ENCODE data around the gene MRGPRD. TPM values are rescaled to one million over a fixed set of nuclear protein-coding genes. Genes with fewer than 3 reads are reported as not detected.

The MRGPRD gene
- total and polyA plus RNA-seq, 2 donors (not counting 1 experiment from before 2014, with no cell fraction given) = not detected

- H3K4me3 ChIP-seq (replicated peaks in 1 of 4; ENCODE audit: control extremely low read depth in 1 of 4, insufficient read depth in 1 of 4, low read depth in 3 of 4, low read length in 4 of 4) = no peak overlapping the region
- H3K36me3 ChIP-seq (ENCODE audit: control insufficient read depth, insufficient read depth, low read length) = peaks cover 20% of the 10 kb centered on the region
- H3K9ac ChIP-seq (ENCODE audit: insufficient read depth, low read length) = no peak overlapping the region
- H2AFZ ChIP-seq (ENCODE audit: low read length) = no peak overlapping the region
- H3K9me3 ChIP-seq (ENCODE audit: control insufficient read depth, insufficient read depth, low read depth, low read length) = no peaks in the 10 kb centered on the region
- no peaks in the 10 kb centered on the region for H3K4me1 ChIP-seq (ENCODE audit: control insufficient read depth, extremely low read depth, insufficient read depth, low read length)
- DNase-seq (ENCODE audit: low read depth in 2 of 2) = no peak
- H3K79me2 ChIP-seq (ENCODE audit: control insufficient read depth, insufficient read depth, low read length) = no peaks in the 10 kb centered on the region
- no peak overlapping the region for H3K27ac ChIP-seq (ENCODE audit: insufficient read depth, low read length)
- TF ChIP-seq EZH2 (IDR thresholded peaks at IDR 0.05; ENCODE audit: low read length, missing control alignments) = no peak
- TF ChIP-seq, protein P1, sequence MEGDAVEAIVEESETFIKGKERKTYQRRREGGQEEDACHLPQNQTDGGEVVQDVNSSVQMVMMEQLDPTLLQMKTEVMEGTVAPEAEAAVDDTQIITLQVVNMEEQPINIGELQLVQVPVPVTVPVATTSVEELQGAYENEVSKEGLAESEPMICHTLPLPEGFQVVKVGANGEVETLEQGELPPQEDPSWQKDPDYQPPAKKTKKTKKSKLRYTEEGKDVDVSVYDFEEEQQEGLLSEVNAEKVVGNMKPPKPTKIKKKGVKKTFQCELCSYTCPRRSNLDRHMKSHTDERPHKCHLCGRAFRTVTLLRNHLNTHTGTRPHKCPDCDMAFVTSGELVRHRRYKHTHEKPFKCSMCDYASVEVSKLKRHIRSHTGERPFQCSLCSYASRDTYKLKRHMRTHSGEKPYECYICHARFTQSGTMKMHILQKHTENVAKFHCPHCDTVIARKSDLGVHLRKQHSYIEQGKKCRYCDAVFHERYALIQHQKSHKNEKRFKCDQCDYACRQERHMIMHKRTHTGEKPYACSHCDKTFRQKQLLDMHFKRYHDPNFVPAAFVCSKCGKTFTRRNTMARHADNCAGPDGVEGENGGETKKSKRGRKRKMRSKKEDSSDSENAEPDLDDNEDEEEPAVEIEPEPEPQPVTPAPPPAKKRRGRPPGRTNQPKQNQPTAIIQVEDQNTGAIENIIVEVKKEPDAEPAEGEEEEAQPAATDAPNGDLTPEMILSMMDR (conservative IDR thresholded peaks at IDR 0.05 in 1 of 2, IDR thresholded peaks at IDR 0.05 in 1 of 2; ENCODE audit: low read depth in 1 of 2, low read length in 2 of 2) = no peak
- H3K27me3 ChIP-seq (ENCODE audit: control insufficient read depth, insufficient read depth, low read length) = no peaks in the 10 kb centered on the region
- H3K4me2 ChIP-seq (ENCODE audit: extremely low read depth, insufficient read depth, low read length) = no peak overlapping the region
- no peaks in the 10 kb centered on the region for H4K20me1 ChIP-seq (ENCODE audit: control insufficient read depth, extremely low read depth, insufficient read depth, low read length)
These were observed 46.5 kb downstream of the MRGPRD start for GRCh38 chr11:68934321-68934645.

DNA sequence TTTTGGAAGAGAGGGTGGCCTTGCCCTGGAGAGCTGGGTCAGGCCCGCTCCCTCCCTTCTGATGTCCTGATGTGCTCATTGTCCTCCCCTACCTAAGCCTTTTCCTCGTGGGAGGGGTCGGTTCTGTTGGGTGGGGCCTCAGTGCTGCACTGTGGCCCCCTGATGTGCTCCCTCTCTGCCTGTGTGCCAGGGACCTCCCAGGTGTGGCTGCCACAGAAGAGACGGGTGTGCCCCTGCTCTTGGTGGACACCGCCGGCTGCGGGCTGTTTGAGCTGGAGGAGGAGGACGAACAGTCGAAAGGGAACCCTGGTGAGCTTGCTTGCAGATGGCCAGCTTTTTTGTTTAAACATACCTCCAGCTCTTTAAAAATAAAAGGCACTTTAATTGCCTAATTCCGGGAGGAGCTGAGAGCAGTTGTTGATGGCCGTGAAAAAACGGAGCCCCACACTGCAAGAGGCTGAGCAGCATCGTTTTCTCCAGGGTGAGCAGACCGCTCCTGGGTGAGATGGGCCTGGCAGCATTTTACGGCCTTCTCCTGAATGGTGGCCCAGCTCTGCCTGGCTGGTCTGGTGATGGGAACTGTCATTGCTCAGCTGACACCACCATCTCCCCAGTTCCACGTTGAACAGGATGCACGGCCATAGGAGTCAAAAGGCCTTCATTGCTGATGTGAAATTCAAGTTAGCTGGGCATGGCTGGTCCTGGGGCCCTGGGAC is 47.0 kb downstream of the MRGPRD start:
- no peak overlapping the region for H3K4me3 ChIP-seq (replicated peaks in 1 of 4; ENCODE audit: control extremely low read depth in 1 of 4, insufficient read depth in 1 of 4, low read depth in 3 of 4, low read length in 4 of 4)
- no peak overlapping the region for H3K27ac ChIP-seq (ENCODE audit: insufficient read depth, low read length)
- H3K36me3 ChIP-seq (ENCODE audit: control insufficient read depth, insufficient read depth, low read length) = peaks cover 21% of the 10 kb centered on the region
- H3K9me3 ChIP-seq (ENCODE audit: control insufficient read depth, insufficient read depth, low read depth, low read length) = no peaks in the 10 kb centered on the region
- no peak overlapping the region for H2AFZ ChIP-seq (ENCODE audit: low read length)
- no peaks in the 10 kb centered on the region for H3K27me3 ChIP-seq (ENCODE audit: control insufficient read depth, insufficient read depth, low read length)
- H3K4me1 ChIP-seq (ENCODE audit: control insufficient read depth, extremely low read depth, insufficient read depth, low read length) = no peaks in the 10 kb centered on the region
- no peak overlapping the region for H3K4me2 ChIP-seq (ENCODE audit: extremely low read depth, insufficient read depth, low read length)
- no peaks in the 10 kb centered on the region for H4K20me1 ChIP-seq (ENCODE audit: control insufficient read depth, extremely low read depth, insufficient read depth, low read length)
- no peak for DNase-seq (ENCODE audit: low read depth in 2 of 2)
- no peaks in the 10 kb centered on the region for H3K79me2 ChIP-seq (ENCODE audit: control insufficient read depth, insufficient read depth, low read length)
- TF ChIP-seq EZH2 (IDR thresholded peaks at IDR 0.05; ENCODE audit: low read length, missing control alignments) = no peak
- TF ChIP-seq, protein P1 (conservative IDR thresholded peaks at IDR 0.05 in 1 of 2, IDR thresholded peaks at IDR 0.05 in 1 of 2; ENCODE audit: low read depth in 1 of 2, low read length in 2 of 2) = no peak
- no peak overlapping the region for H3K9ac ChIP-seq (ENCODE audit: insufficient read depth, low read length)

DNA sequence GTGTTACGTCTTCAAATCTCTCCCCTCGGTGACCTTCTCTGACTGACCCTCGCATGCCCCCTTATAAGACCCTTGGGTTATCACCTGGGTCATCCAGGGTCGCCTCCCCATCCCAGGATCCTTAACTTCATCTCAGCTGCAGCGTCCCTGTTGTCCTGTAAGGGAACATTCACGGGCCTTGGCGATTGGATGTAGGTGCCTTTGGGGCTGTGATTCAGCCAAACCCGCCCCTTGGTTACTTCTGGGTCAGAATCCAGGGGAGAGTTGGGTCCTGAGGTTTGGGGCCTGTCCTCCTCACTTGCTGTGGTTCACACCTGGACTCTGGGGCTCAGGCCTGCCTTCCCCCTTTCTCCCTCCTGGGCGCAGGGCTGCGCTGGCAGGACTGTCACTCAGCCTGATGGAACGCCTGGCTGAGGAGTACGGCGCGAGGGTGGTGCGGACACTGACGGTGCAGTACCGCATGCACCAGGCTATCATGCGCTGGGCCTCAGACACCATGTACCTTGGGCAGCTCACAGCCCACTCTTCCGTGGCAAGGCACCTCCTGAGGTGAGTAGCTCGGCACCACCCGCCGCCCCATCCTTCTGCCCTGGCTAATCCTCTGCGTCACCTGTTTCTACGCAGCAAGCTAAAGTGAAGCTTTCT is 47.7 kb downstream of the MRGPRD start:
- no peak for TF ChIP-seq EZH2 (IDR thresholded peaks at IDR 0.05; ENCODE audit: low read length, missing control alignments)
- Histone ChIP-seq H3K79me2 (ENCODE audit: control insufficient read depth, insufficient read depth, low read length) (no peaks in the 10 kb centered on the region), H3K27me3 (ENCODE audit: control insufficient read depth, insufficient read depth, low read length) (no peaks in the 10 kb centered on the region), H3K4me2 (ENCODE audit: extremely low read depth, insufficient read depth, low read length) (no peak overlapping the region), H3K9ac (ENCODE audit: insufficient read depth, low read length) (no peak overlapping the region), H2AFZ (ENCODE audit: low read length) (no peak overlapping the region), H3K27ac (ENCODE audit: insufficient read depth, low read length) (no peak overlapping the region), H3K4me3 (replicated peaks in 1 of 4; ENCODE audit: control extremely low read depth in 1 of 4, insufficient read depth in 1 of 4, low read depth in 3 of 4, low read length in 4 of 4) (no peak overlapping the region), H4K20me1 (ENCODE audit: control insufficient read depth, extremely low read depth, insufficient read depth, low read length) (no peaks in the 10 kb centered on the region), H3K4me1 (ENCODE audit: control insufficient read depth, extremely low read depth, insufficient read depth, low read length) (no peaks in the 10 kb centered on the region), H3K9me3 (ENCODE audit: control insufficient read depth, insufficient read depth, low read depth, low read length) (no peaks in the 10 kb centered on the region), H3K36me3 (ENCODE audit: control insufficient read depth, insufficient read depth, low read length) (peaks cover 21% of the 10 kb centered on the region)
- DNase-seq (ENCODE audit: low read depth in 2 of 2) = no peak

Data from fibroblast of lung (primary cell).